Cardiac muscle cell (in vitro differentiated cells and primary cell): ENCODE data around the gene ATP8B4. TPM values are rescaled to one million over a fixed set of nuclear protein-coding genes. Genes with fewer than 3 reads are reported as not detected.

ENCODE experiments used
- DNase-seq, 2 donors: peaks; one replicate each; pipeline versions ENCODE4 v3.0.0 to v3.0.0-alpha.2; 2010 to 2017; ENCODE audit warnings: low read depth in 1 of 2, low spot score in 1 of 2
- H3K27ac ChIP-seq: fragments of 200-600 bp; sonication (generic); 2 replicates; pipeline ENCODE4 v1.5.1; 2016
- H3K27me3 ChIP-seq: fragments of 200-600 bp; sonication (generic); 2 replicates; pipeline ENCODE4 v1.6.0; 2016; ENCODE audit warnings: control low read depth
- H3K36me3 ChIP-seq: fragments of 200-600 bp; sonication (generic); 2 replicates; pipeline ENCODE4 v1.5.1; 2016; ENCODE audit warnings: control low read depth
- H3K4me1 ChIP-seq: fragments of 200-600 bp; sonication (generic); 2 replicates; pipeline ENCODE4 v1.8.1; 2017; ENCODE audit warnings: low read depth, mild to moderate bottlenecking, mixed run types
- H3K4me3 ChIP-seq: fragments of 200-600 bp; sonication (generic); 2 replicates; pipeline ENCODE4 v1.5.1; 2016; ENCODE audit warnings: mild to moderate bottlenecking
- H3K9me3 ChIP-seq: fragments of 200-600 bp; sonication (generic); 2 replicates; pipeline ENCODE4 v1.5.1; 2017; ENCODE audit warnings: low read depth, mild to moderate bottlenecking, control low read depth
- CTCF ChIP-seq: IDR thresholded peaks from 2 replicates; pipeline ENCODE4 v1.5.1; 2012; ENCODE audit warnings: low read depth, mild to moderate bottlenecking, low read length
- polyA plus RNA-seq: library from polyadenylated mRNA; unstranded; fragments of >200 nt; fragmentation: Nextera tagmentation; extraction: Ambion mirVana; gene quantifications from 2 replicates; pipeline ENCODE4 v1.2.1, GENCODE V29; 2016
- total RNA-seq: library from RNA; depleted of rRNA; stranded (reverse); fragments of >200 nt; gene quantifications from 2 replicates; pipeline ENCODE4 v1.2.3, GENCODE V29; 2016

Gene ATP8B4
- total and polyA plus RNA-seq, 2 experiments from 2014 or later = 0.09 to 0.12 TPM

GRCh38 chr15:49987896-49988295, 131.1 kb downstream of the ATP8B4 start:
- H3K27ac ChIP-seq = no peak overlapping the region

GRCh38 chr15:49987198-49987785, 131.7 kb downstream of the ATP8B4 start:
- Histone ChIP-seq H3K4me3 (no peak overlapping the region), H3K27me3 (no peaks in the 10 kb centered on the region), H3K36me3 (no peaks in the 10 kb centered on the region), H3K27ac (no peak overlapping the region), H3K4me1 (peaks cover 14% of the 10 kb centered on the region), H3K9me3 (no peaks in the 10 kb centered on the region)
- DNase-seq = peak in 1 of 2 donors; percentile 40
- TF ChIP-seq CTCF = no peak

More at GRCh38 chr15:49987896-49988295, 131.1 kb downstream of the ATP8B4 start:
- no peak for TF ChIP-seq CTCF
- H3K9me3 ChIP-seq = no peaks in the 10 kb centered on the region
- H3K4me1 ChIP-seq = peaks cover 14% of the 10 kb centered on the region
- no peaks in the 10 kb centered on the region for H3K36me3 ChIP-seq
- no peaks in the 10 kb centered on the region for H3K27me3 ChIP-seq
- no peak for DNase-seq
- H3K4me3 ChIP-seq = no peak overlapping the region

GRCh38 chr15:49986326-49986725, 132.7 kb downstream of the ATP8B4 start:
- no peak for TF ChIP-seq CTCF

GRCh38 chr15:49985463-49985862, 133.6 kb downstream of the ATP8B4 start:
- no peaks in the 10 kb centered on the region for H3K9me3 ChIP-seq
- H3K27ac ChIP-seq = no peak overlapping the region
- no peak for TF ChIP-seq CTCF
- H3K4me3 ChIP-seq = no peak overlapping the region
- DNase-seq = no peak
- H3K36me3 ChIP-seq = no peaks in the 10 kb centered on the region
- H3K4me1 ChIP-seq = peaks cover 14% of the 10 kb centered on the region
- no peaks in the 10 kb centered on the region for H3K27me3 ChIP-seq

More at GRCh38 chr15:49986326-49986725, 132.7 kb downstream of the ATP8B4 start:
- Histone ChIP-seq H3K27ac (no peak overlapping the region), H3K27me3 (no peaks in the 10 kb centered on the region), H3K9me3 (no peaks in the 10 kb centered on the region), H3K4me1 (peaks cover 14% of the 10 kb centered on the region), H3K36me3 (no peaks in the 10 kb centered on the region), H3K4me3 (no peak overlapping the region)
- no peak for DNase-seq

GRCh38 chr15:49984436-49984835, 134.6 kb downstream of the ATP8B4 start:
- DNase-seq = no peak
- Histone ChIP-seq H3K9me3 (no peaks in the 10 kb centered on the region), H3K27ac (no peak overlapping the region), H3K4me1 (peaks cover 14% of the 10 kb centered on the region), H3K36me3 (no peaks in the 10 kb centered on the region), H3K27me3 (no peaks in the 10 kb centered on the region), H3K4me3 (no peak overlapping the region)
- no peak for TF ChIP-seq CTCF

GRCh38 chr15:49982584-49982983, 136.4 kb downstream of the ATP8B4 start:
- Histone ChIP-seq H3K9me3 (no peaks in the 10 kb centered on the region), H3K36me3 (no peaks in the 10 kb centered on the region), H3K4me1 (peaks cover 10% of the 10 kb centered on the region), H3K27ac (no peak overlapping the region), H3K4me3 (no peak overlapping the region), H3K27me3 (no peaks in the 10 kb centered on the region)
- DNase-seq = peak in 1 of 2 donors; percentile 54
- TF ChIP-seq CTCF = no peak
